Activated naive CD4-positive, alpha-beta T cell treated with anti-CD3 and anti-CD28 coated beads for 36 hours (primary cell): ENCODE data around the gene TEX101. TPM values are rescaled to one million over a fixed set of nuclear protein-coding genes. Genes with fewer than 3 reads are reported as not detected.
"Not testable (repeated sequence)": the region's sequence is repeated elsewhere in the genome, so short reads cannot be mapped to it uniquely, and the experiment has no call there.

Experiments
- CTCF ChIA-PET: fragments of 350-600 bp; sonication (Branson Sonifier 250); formaldehyde crosslinking; loops from one replicate; lab custom pipeline; 2021; ENCODE audit warnings: antibody characterized with exemption; lab: Charles Lee
- DNase-seq: peaks from one replicate; pipeline ENCODE4 v3.0.0-alpha.2; 2020
- H3K27ac Mint-ChIP-seq: one replicate; pipeline ENCODE4 v1.8.0; 2021; ENCODE audit warnings: mild to moderate bottlenecking, mixed read lengths
- H3K27me3 Mint-ChIP-seq: one replicate; pipeline ENCODE4 v1.8.0; 2021; ENCODE audit warnings: low read depth, mixed read lengths
- H3K36me3 Mint-ChIP-seq: one replicate; pipeline ENCODE4 v1.8.0; 2021; ENCODE audit warnings: low read depth, mixed read lengths
- H3K4me1 Mint-ChIP-seq: one replicate; pipeline ENCODE4 v1.8.0; 2021; ENCODE audit warnings: low read depth, mixed read lengths
- H3K4me3 Mint-ChIP-seq: one replicate; pipeline ENCODE4 v1.8.0; 2021; ENCODE audit warnings: mild to moderate bottlenecking, moderate library complexity, mixed read lengths
- H3K9me3 Mint-ChIP-seq: one replicate; pipeline ENCODE4 v1.8.0; 2021; ENCODE audit warnings: mixed read lengths
- intact Hi-C: fragments of 100-400 bp; cut with micrococcal nuclease; formaldehyde crosslinking; loops from one replicate; pipeline ENCODE4 v1.15.1; 2023
- total RNA-seq, 2 experiments: library from RNA; stranded (reverse); gene quantifications; one replicate each; pipeline ENCODE4 v1.2.3, GENCODE V29; 2021

The TEX101 gene
- total RNA-seq, 2 experiments from 2014 or later = not detected

DNA sequence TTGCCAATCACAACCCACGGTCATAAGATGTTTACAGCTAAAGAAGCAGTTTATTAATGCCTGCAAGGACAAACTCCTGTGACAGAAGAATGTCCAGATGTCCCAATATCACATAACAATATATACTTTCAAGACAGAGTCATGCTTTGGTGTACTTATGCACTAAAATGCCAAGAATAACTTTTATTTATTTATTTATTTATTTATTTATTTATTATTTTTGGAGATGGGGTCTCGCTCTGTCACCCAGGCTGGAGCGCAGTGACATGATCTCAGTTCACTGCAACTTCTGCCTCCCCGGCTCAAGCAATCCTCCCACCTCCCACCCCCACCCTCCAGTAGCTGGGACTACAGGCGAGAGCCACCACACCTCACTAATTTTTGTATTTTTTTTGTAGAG is 9.1 kb downstream of the TEX101 start:
- Mint-ChIP-seq H3K27ac (no peak overlapping the region), H3K27me3 (no peaks in the 10 kb centered on the region), H3K36me3 (no peaks in the 10 kb centered on the region), H3K4me3 (no peak overlapping the region), H3K9me3 (no peaks in the 10 kb centered on the region), H3K4me1 (peaks cover 2% of the 10 kb centered on the region)
- no peak for DNase-seq
- CTCF ChIA-PET = no interaction called here
- intact Hi-C loops = loop anchor here (10.0 kb wide), 1 partner anchor 219 kb away; the partner anchor contains the start of gene PSG4

DNA sequence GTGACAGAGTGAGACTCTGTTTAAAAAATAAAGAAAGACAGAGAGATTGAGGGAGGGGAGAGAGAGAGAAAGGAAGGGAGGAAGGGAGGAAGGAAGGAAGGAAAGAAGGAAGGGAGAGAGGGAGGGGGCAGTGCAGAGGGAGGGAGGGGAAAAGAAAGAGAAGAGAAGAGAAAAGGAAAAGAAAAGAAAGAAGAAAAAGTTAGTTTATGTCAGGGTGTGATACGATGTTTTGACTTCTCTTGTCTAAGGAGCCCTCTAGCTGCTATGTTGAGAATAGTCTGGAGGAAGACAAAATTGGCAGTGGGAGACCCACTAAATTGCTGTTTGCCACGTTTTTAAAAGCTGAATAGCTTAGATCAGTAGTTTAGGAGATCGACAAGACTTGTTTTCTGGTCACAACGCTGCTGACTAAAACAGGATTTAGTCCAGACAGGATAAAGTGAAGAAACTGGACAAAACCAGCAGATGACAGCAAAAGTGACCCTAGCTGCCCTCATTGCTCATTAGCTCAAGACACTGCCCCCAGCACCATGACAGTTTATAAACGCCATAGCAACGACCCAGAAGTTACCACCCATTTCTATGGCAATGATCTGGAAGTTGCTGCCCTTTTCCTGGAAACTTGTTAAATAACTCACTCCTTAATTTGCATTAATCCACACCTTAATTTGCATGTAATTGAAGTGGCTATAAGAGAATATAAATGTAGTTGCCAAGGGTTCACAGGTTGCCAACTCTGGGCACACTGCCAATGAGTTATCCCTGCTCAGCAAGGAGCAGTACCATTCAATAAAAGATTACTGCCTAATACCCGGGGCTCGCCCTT is 11.1 kb downstream of the TEX101 start:
- no peak for DNase-seq
- intact Hi-C loops = loop anchor here (10.0 kb wide), 1 partner anchor 221 kb away; the partner anchor contains the start of gene PSG4
- Mint-ChIP-seq H3K4me3 (no peak overlapping the region), H3K9me3 (no peaks in the 10 kb centered on the region), H3K4me1 (peaks cover 8% of the 10 kb centered on the region), H3K27me3 (no peaks in the 10 kb centered on the region), H3K36me3 (no peaks in the 10 kb centered on the region), H3K27ac (no peak overlapping the region)
- CTCF ChIA-PET = interaction anchor here (0.7 to 2.0 kb wide), 6 partner anchors 9 to 1177 kb away, joined by 3 to 8 read pairs (median 4); no protein-coding TSS in a partner anchor

DNA sequence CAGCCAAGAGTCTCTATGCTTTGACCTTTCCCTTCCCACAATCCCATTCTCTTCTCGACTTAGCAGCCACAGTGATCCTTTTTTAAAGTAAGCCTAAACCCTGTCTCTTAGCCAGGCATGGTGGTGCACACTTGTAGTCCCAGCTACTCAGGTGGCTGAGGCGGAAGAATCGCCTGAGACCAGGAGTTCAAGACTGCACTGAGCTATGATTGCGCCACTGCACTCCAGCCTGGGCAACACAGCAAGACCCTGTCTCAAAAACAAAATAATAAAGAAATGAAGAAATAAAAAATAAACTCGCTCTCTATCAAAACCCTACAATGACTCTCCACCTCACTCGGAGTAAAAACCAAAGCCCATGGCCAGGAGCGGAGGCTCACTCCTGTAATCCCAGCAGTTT is 14.7 kb downstream of the TEX101 start:
- CTCF ChIA-PET = interaction anchor here (1.3 kb wide), 1 partner anchor 90 kb away, joined by 6 read pairs; no protein-coding TSS in a partner anchor
- H3K4me3 Mint-ChIP-seq = no peak overlapping the region
- DNase-seq = no peak
- H3K36me3 Mint-ChIP-seq = no peaks in the 10 kb centered on the region
- intact Hi-C loops = loop anchor here (10.0 kb wide), 1 partner anchor 225 kb away; the partner anchor contains the start of gene PSG4
- H3K4me1 Mint-ChIP-seq = peaks cover 18% of the 10 kb centered on the region
- H3K27me3 Mint-ChIP-seq = no peaks in the 10 kb centered on the region
- H3K27ac Mint-ChIP-seq = no peak overlapping the region
- H3K9me3 Mint-ChIP-seq = no peaks in the 10 kb centered on the region

DNA sequence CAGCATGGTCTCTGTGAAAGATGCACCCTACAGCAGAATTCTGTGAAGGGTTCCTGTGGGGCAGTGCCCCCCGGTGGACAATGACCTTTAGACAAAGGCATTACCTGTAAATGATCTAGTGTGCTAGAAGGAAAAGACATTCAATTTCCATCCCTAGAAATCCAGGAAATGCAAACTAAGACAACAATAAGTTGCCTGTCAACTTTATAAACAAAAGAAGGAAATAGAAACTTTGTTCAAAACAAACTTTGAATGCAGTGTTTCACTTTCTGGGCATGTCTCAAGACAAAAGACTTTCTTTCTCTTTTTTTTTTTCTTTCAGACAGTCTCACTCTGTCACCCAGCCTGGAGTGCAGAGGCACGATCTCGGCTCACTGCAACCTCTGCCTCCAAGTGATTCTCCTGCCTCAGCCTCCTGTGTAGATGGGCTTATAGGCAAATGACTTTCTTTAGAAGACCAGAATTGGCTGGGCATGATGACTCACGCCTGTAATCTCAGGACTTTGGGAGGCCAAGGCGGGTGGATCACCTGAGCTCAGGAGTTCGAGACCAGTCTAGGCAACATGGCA is 15.5 kb downstream of the TEX101 start:
- intact Hi-C loops = loop anchor here (5.0 kb wide), 1 partner anchor 377 kb away; no protein-coding TSS in a partner anchor
- Mint-ChIP-seq H3K27me3 (no peaks in the 10 kb centered on the region), H3K27ac (no peak overlapping the region), H3K36me3 (no peaks in the 10 kb centered on the region), H3K9me3 (no peaks in the 10 kb centered on the region), H3K4me3 (no peak overlapping the region), H3K4me1 (peaks cover 16% of the 10 kb centered on the region)
- peak; percentile 10 for DNase-seq
- CTCF ChIA-PET = interaction anchor here (0.6 kb wide), 3 partner anchors 9 to 1496 kb away, joined by 3 to 4 read pairs (median 3); no protein-coding TSS in a partner anchor

DNA sequence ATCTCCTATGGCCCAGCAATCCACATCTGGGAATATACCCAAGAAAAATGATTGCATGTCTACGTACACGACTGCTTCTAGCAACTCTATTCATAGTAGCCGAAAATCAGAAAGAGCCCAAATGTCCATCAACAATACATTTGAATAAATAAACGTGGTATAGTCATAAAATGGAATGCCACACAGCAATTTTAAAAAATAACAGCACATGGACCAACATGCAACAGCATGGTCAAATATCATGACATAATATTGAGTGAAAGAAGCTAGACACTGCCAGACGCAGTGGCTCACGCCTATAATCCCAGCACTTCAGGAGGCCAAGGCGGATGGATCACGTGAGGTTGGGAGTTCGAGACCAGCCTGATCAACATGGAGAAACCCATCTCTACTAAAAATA is 16.3 kb downstream of the TEX101 start:
- Mint-ChIP-seq H3K36me3 (no peaks in the 10 kb centered on the region), H3K4me1 (peaks cover 18% of the 10 kb centered on the region), H3K27me3 (no peaks in the 10 kb centered on the region), H3K27ac (no peak overlapping the region), H3K9me3 (no peaks in the 10 kb centered on the region), H3K4me3 (no peak overlapping the region)
- DNase-seq = no peak
- CTCF ChIA-PET = interaction anchor here (0.6 kb wide), 1 partner anchor 1495 kb away, joined by 3 read pairs; no protein-coding TSS in a partner anchor
- intact Hi-C loops = loop anchor here (5.0 kb wide), 1 partner anchor 376 kb away; no protein-coding TSS in a partner anchor

DNA sequence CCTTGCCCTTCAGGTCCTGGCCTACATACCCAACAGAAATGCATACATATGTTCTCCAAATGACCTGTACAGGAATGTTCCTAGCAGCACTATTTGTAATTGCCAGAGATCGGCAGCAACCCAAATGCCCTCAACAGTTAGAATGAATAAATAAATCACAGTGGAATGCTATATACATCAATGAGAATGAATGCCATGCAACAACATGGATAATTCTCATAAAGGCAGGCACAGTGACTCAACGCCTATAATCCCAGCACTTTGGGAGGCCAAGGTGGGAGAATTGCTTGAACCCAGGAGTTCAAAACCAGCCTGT is 18.6 kb downstream of the TEX101 start:
- Mint-ChIP-seq H3K27me3 (no peaks in the 10 kb centered on the region), H3K27ac (no peak overlapping the region), H3K4me3 (no peak overlapping the region), H3K36me3 (no peaks in the 10 kb centered on the region), H3K4me1 (peaks cover 32% of the 10 kb centered on the region), H3K9me3 (no peaks in the 10 kb centered on the region)
- CTCF ChIA-PET = interaction anchor here (1.1 to 4.9 kb wide), 8 partner anchors 13 to 236 kb away, joined by 3 to 54 read pairs (median 9); partner anchors contain the start of genes PHLDB3 and ZNF575
- intact Hi-C loops = loop anchor here (1.0 to 5.0 kb wide), 3 partner anchors 71 to 374 kb away; partner anchors contain the start of gene PHLDB3
- DNase-seq = no peak

DNA sequence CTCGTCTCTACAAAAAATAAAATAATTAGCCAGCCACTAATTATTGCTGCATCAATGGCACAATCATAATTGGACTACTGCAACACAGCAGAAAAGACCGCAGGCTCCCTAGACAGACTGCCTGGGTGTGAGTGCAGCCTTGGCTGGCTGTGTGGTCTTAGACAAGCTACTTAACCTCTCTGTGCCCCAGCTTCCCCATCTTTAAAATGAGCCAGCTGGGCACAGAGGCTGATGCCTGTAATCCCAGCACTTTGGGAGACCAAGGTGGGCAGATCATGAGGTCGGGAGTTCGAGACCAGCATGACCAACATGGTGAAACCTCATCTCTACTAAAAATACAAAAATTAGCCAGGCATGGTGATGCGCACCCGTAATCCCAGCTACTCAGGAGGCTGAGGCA is 19.0 kb downstream of the TEX101 start:
- no peaks in the 10 kb centered on the region for H3K36me3 Mint-ChIP-seq
- H3K4me1 Mint-ChIP-seq = peaks cover 35% of the 10 kb centered on the region
- CTCF ChIA-PET = interaction anchor here (0.6 to 4.9 kb wide), 3 partner anchors 8 to 87 kb away, joined by 4 to 54 read pairs (median 5); no protein-coding TSS in a partner anchor
- intact Hi-C loops = loop anchor here (1.0 to 5.0 kb wide), 3 partner anchors 71 to 374 kb away; partner anchors contain the start of gene PHLDB3
- H3K9me3 Mint-ChIP-seq = no peaks in the 10 kb centered on the region
- no peak for DNase-seq
- H3K27ac Mint-ChIP-seq = no peak overlapping the region
- no peak overlapping the region for H3K4me3 Mint-ChIP-seq
- H3K27me3 Mint-ChIP-seq = no peaks in the 10 kb centered on the region

DNA sequence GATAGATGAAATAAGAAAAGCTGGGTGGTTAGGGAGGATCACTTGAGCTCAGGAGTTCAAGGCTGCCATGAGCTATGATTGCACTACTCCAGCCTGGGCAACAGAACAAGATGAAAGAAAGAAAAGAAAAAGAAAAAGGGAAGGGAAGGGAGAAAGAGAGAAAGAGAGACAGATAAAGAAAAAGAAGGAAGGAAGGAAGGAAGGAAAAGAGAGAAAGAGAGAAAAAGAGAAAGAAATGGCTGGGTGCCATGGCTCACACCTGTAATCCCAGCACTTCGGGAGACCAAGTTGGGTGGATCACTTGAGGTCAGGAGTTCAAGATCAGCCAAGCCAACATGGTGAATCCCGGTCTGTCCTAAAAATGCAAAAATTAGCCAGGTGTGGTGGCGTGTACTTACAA is 21.1 kb downstream of the TEX101 start:
- Mint-ChIP-seq H3K27ac (no peak overlapping the region), H3K9me3 (peaks cover 1% of the 10 kb centered on the region), H3K27me3 (no peaks in the 10 kb centered on the region), H3K36me3 (no peaks in the 10 kb centered on the region), H3K4me3 (no peak overlapping the region), H3K4me1 (peaks cover 37% of the 10 kb centered on the region)
- no peak for DNase-seq
- CTCF ChIA-PET = interaction anchor here (0.6 to 4.9 kb wide), 5 partner anchors 9 to 159 kb away, joined by 3 to 54 read pairs (median 3); no protein-coding TSS in a partner anchor
- intact Hi-C loops = no loop called here

DNA sequence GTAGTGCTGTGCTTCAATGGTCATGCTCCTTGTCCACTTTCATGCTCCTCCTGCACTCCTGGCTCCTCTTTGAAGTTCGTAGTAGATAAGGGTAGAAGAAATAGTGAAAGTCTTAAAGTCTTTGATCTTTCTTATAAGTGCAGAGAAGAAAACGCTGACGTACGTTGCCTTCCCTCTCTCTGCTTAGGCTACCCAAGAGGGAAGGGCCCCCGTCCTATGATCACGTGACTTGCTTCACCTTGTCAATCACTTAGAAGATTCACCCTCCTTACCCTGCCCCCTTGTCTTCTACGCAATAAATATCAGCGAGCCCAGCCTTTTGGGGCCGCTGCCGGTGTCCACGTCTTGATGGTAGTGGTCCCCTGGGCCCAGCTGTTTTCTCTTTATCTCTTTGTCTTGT is 22.6 kb downstream of the TEX101 start:
- peak; percentile 19 for DNase-seq
- H3K9me3 Mint-ChIP-seq, intact Hi-C loops, H3K36me3 Mint-ChIP-seq, H3K4me3 Mint-ChIP-seq, H3K27me3 Mint-ChIP-seq, H3K27ac Mint-ChIP-seq: not testable (repeated sequence)
- H3K4me1 Mint-ChIP-seq = peaks cover 34% of the 10 kb centered on the region
- CTCF ChIA-PET = interaction anchor here (1.0 to 4.9 kb wide), 2 partner anchors 10 to 83 kb away, joined by 3 to 38 read pairs; no protein-coding TSS in a partner anchor

DNA sequence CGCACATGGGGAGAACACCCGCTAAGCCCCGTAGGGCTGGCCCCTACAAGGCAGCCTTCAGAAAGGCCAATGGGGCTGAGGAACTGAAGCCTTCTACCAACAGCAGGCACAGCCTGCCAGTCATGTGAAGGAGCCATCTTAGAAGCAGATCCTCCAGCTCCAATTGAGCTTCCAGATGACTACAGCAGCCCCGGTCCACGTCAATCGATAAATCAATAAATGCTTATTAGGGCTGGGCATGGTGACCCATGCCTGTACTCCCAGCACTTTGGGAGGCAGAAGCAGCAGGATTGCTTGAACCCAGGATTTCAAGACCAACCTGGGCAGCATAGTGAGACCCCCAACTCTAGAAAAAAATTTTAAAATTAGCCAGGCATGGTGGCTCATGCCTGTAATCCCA is 23.0 kb downstream of the TEX101 start:
- H3K9me3 Mint-ChIP-seq = peaks cover 1% of the 10 kb centered on the region
- no peaks in the 10 kb centered on the region for H3K27me3 Mint-ChIP-seq
- H3K4me1 Mint-ChIP-seq = peaks cover 33% of the 10 kb centered on the region
- H3K36me3 Mint-ChIP-seq = no peaks in the 10 kb centered on the region
- no peak overlapping the region for H3K27ac Mint-ChIP-seq
- intact Hi-C loops = no loop called here
- DNase-seq = no peak
- CTCF ChIA-PET = interaction anchor here (0.7 to 4.9 kb wide), 4 partner anchors 9 to 157 kb away, joined by 3 to 38 read pairs (median 6); no protein-coding TSS in a partner anchor
- no peak overlapping the region for H3K4me3 Mint-ChIP-seq

DNA sequence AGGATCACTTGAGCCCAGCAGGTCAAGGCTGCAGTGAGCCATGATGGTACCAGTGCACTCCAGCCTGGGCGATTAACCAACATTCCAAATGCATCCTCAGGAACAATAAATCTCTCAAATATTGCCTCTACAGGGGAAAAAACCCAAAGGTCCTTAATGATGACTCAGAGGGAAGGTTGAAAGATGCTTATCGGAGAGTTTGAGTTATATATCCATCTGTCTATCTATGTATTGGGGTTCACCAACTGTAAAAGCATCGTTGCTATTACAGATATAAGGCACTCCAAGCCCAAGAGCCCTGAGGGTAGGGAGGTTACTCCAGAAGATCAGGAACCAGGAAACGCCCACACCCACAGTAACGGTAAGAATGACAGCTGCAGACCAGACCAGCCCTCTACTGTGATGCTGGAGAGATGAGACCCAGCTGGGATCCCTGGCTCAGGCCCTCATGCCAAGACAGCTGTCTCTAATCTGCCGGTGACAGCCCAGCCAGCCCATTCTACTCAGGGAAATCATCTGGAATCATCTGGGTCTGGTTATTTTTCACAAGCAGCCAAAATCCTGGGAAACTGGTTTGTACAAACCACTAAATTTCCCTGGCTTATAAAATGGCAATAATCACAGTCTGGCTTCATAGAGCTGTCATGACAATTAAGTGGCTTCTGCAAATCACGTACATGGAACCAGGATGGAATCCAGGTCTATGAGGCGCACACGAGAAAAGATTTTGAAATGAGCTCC is 23.8 kb downstream of the TEX101 start:
- Mint-ChIP-seq H3K27me3 (no peaks in the 10 kb centered on the region), H3K9me3 (peaks cover 1% of the 10 kb centered on the region), H3K27ac (peak overlapping the region; percentile 51), H3K4me3 (no peak overlapping the region), H3K36me3 (no peaks in the 10 kb centered on the region), H3K4me1 (peaks cover 27% of the 10 kb centered on the region)
- CTCF ChIA-PET = interaction anchor here (0.7 to 4.9 kb wide), 7 partner anchors 9 to 156 kb away, joined by 3 to 38 read pairs (median 8); no protein-coding TSS in a partner anchor
- DNase-seq = peak; percentile 43
- intact Hi-C loops = loop anchor here (1.0 kb wide), 1 partner anchor 327 kb away; no protein-coding TSS in a partner anchor
